HepG2 (cell line): ENCODE measurements around the gene RAD52. TPM values are rescaled to one million over a fixed set of nuclear protein-coding genes. Genes with fewer than 3 reads are reported as not detected.

Experiments
- ATAD3A ChIP-seq: sonication (generic); formaldehyde crosslinking; IDR thresholded peaks from 2 replicates; pipeline ENCODE4 v1.4.0; 2020; ENCODE audit warnings: missing genetic modification reagents
- FOXO4 ChIP-seq: sonication (generic); formaldehyde crosslinking; conservative IDR thresholded peaks from 2 replicates; pipeline ENCODE4 v1.8.1; 2023; ENCODE audit warnings: missing genetic modification reagents
- HMGXB3 ChIP-seq: sonication (generic); formaldehyde crosslinking; IDR thresholded peaks from 2 replicates; pipeline ENCODE4 v1.4.0; 2020; ENCODE audit warnings: missing genetic modification reagents, borderline replicate concordance
- HNF4G ChIP-seq, 2 experiments: sonication (generic) in 1 of 2; formaldehyde crosslinking in 1 of 2; IDR thresholded peaks; 2 replicates each; pipeline versions ENCODE4 v1.4.0 to v1.6.1; 2011 to 2020; ENCODE audit warnings: borderline replicate concordance in 2 of 2, low read depth in 2 of 2, mild to moderate bottlenecking in 2 of 2, low read length in 1 of 2, missing genetic modification reagents in 1 of 2, moderate library complexity in 1 of 2
- KIAA2018 ChIP-seq: sonication (generic); formaldehyde crosslinking; IDR thresholded peaks from 2 replicates; pipeline ENCODE4 v1.5.0; 2020; ENCODE audit warnings: mild to moderate bottlenecking, missing genetic modification reagents, borderline replicate concordance
- ZFP36L1 ChIP-seq: sonication (generic); formaldehyde crosslinking; IDR thresholded peaks from 2 replicates; pipeline ENCODE4 v1.8.0; 2022; ENCODE audit warnings: mild to moderate bottlenecking, missing genetic modification reagents, moderate library complexity
- ZNF274 ChIP-seq: sonication (generic); formaldehyde crosslinking; IDR thresholded peaks from 2 replicates; pipeline ENCODE4 v1.5.1; 2020; ENCODE audit warnings: mild to moderate bottlenecking, missing genetic modification reagents
- ZNF530 ChIP-seq: sonication (generic); formaldehyde crosslinking; IDR thresholded peaks from 2 replicates; pipeline ENCODE4 v1.5.0; 2020; ENCODE audit warnings: low read depth, mild to moderate bottlenecking, missing genetic modification reagents
- ZNF615 ChIP-seq: sonication (generic); formaldehyde crosslinking; IDR thresholded peaks from 2 replicates; pipeline ENCODE4 v1.5.0; 2020; ENCODE audit warnings: mild to moderate bottlenecking, missing genetic modification reagents, borderline replicate concordance
- ZNF800 ChIP-seq: sonication (generic); formaldehyde crosslinking; IDR thresholded peaks from 2 replicates; pipeline ENCODE4 v1.4.0; 2020; ENCODE audit warnings: missing genetic modification reagents
- ZNF883 ChIP-seq: sonication (generic); formaldehyde crosslinking; IDR thresholded peaks from 2 replicates; pipeline ENCODE4 v1.5.1; 2020; ENCODE audit warnings: mild to moderate bottlenecking, missing genetic modification reagents; ENCODE audit errors: not compliant biosample characterization
- polyA plus RNA-seq, 8 experiments: library from polyadenylated mRNA; depleted of rRNA in 3 of 8; stranded (reverse) in 7 of 8; unstranded in 1 of 8; fragments of >200 nt; fragmentation: Illumina TruSeq in 4 of 8; extraction: Trizol in 4 of 8; gene quantifications; 2 replicates each; pipeline versions ENCODE4 v1.2.1 to v1.2.3, GENCODE V29; 2011 to 2016; ENCODE audit warnings: low read depth in 4 of 8, missing spikeins in 1 of 8, mixed read lengths in 1 of 8; ENCODE audit not compliant: insufficient read depth in 1 of 8
- total RNA-seq, 5 experiments: library from RNA; depleted of rRNA; stranded (reverse); fragments of >200 nt; fragmentation: Illumina TruSeq; extraction: Trizol; gene quantifications; 2 replicates each; pipeline ENCODE4 v1.2.3, GENCODE V29; 2016; ENCODE audit warnings: low read depth in 1 of 5

Gene RAD52
- total and polyA plus RNA-seq, 2 of the 13 experiments (the other 11 are each of a cell fraction or from before 2014, with no cell fraction given): 14.3 to 19.9 TPM

GRCh38 chr12:990661-991349 lies 41.3 kb upstream of the RAD52 start, which contains the start of gene ERC1 (continued):
- TF ChIP-seq KIAA2018 (CRISPR knock-in tag): 0 out of 2 replicates have a peak, but pooled peaks have one; percentile 40
- no peak for TF ChIP-seq ZNF615
- TF ChIP-seq HNF4G (IDR thresholded peaks at IDR 0.05; ENCODE audit: borderline replicate concordance, low read depth, low read length): no peak
- 0 out of 2 replicates have a peak, but pooled peaks have one; percentile 9 for TF ChIP-seq HNF4G (CRISPR knock-in tag; IDR thresholded peaks at IDR 0.05; ENCODE audit: borderline replicate concordance, low read depth)
- TF ChIP-seq ZNF883 (CRISPR knock-in tag): peak; percentile 92
- peak; percentile 96 for TF ChIP-seq ZNF274 (CRISPR knock-in tag)
- no peak for TF ChIP-seq ZNF800 (CRISPR knock-in tag)
- peak; percentile 81; the same call in 1 of the 2 replicates for TF ChIP-seq ZFP36L1 (CRISPR knock-in tag)
- TF ChIP-seq ZNF530 (CRISPR knock-in tag): no peak
- no peak for TF ChIP-seq FOXO4 (CRISPR knock-in tag)
- TF ChIP-seq HMGXB3: peak; percentile 71; the same call in 1 of the 2 replicates
- no peak for TF ChIP-seq ATAD3A
